GM19324 (cell line): Measurements from ENCODE around the gene EIF3F.

Experiments used
- ATAC-seq: cut with Tn5 transposase; IDR thresholded peaks from one replicate; pipeline ENCODE4 v1.9.1; 2021; ENCODE audit warnings: mild to moderate bottlenecking, moderate library complexity; ENCODE audit not compliant: unreplicated experiment, low FRiP score

EIF3F gene

DNA sequence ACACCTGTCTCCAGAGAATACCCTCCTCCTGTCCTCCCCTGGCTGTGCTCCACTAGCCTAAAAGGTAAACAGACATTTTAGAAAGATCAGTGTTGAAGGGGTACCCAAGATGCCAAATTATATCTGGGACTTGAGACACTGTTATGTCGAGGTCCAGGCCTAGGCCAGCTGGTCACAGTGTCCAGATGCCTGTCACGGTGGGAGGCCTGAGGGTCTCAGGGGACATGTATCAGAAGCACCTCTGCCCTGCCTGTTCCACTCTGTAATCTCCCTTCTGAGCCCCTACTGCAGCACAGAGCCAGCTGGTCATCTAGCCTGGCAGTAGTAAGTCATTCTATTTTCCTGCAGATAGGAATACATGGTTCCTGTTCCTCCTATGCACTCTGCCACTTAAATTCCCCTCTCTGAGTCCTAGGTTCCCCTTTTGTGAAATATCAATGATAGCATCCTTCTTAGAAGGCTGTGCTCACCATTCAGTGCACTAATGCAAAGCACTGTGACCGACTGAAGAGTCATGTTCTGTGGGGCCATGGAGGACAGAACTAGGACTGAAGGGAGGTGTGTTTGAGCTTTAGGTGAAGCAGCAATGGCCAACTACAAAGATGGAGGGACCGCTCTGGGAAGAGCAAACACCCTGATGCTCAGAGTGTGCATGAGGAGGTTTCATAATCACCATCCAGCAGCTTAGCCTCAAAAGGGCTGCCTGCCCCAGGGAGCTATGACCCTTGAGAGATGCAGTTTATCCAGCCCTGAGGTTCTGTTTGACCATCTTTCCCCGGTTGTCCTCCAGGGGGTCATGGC lies 49.1 kb downstream of the EIF3F start:
- no peak for ATAC-seq

DNA sequence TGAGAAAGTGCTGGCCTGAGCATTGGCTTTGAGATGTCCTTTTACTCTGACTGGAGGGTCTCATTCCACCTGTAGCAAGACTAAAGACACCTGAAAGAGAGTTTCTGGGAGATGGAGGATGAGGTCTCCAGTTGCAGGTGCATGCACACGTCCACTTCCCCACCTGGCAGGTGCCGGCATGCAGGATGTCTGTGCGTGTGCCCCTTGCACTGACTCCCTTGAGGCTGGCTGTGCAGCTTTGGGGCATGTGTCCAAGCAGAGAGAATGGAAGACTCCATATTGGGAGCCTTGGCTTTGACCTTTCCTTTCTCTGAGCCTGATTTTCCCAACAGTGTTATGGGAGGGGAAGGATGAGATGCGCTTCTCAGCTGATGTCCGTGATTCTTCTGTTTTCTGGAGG lies 49.8 kb downstream of the EIF3F start:
- no peak for ATAC-seq

DNA sequence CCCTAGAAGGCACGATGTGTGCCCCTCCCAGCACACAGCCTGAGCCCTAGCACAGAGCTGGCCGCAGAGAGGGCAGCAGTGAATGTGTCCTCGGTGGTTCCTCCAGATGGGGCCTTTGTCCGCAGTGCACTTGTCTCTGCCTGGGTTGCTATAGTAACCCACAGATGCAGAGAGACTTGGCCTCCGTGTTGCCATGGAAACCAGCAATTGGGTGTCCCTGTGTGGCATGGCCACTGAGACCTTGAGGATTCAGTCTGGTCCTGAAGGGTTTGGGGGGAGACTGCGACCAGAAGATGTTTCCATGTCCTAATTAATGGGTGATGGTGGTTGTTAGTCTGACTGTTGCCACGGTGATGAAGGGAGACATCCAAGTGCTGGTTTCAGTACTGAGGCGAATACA lies 51.3 kb downstream of the EIF3F start:
- no peak for ATAC-seq

DNA sequence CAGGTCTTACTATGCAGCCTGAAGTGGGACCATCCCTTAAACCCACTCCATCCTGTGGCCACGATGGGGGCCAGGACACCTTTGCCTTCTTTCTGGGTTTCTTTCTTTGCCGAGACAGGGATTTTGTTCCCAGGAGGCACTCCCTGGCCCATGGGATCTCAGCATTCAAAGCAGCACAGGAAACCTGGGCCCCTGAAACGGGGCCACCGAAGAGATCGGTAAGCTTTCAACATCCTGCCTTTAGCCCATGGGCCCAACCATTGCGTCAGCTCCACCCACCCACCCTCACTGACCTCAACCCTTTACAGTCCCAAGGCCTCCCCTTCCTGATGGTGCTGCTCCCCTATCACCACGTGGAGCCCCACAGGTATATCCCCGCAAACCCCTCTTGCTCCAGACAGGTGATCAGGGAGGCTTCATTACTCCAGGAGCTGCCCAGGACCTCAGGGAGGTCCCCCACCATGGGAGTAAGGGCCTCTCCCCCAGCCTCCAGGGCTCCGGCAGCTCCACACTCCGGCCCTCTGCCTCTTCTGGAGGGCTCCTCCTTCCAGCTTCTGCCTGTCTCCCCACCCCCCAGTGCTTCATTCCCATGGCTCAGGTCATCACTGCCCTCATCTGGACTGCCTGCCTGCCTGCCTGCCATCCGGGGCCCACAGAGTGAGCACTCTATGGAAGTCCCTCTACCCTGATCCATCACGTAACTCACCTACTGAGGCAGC lies 51.8 kb downstream of the EIF3F start:
- no peak for ATAC-seq

DNA sequence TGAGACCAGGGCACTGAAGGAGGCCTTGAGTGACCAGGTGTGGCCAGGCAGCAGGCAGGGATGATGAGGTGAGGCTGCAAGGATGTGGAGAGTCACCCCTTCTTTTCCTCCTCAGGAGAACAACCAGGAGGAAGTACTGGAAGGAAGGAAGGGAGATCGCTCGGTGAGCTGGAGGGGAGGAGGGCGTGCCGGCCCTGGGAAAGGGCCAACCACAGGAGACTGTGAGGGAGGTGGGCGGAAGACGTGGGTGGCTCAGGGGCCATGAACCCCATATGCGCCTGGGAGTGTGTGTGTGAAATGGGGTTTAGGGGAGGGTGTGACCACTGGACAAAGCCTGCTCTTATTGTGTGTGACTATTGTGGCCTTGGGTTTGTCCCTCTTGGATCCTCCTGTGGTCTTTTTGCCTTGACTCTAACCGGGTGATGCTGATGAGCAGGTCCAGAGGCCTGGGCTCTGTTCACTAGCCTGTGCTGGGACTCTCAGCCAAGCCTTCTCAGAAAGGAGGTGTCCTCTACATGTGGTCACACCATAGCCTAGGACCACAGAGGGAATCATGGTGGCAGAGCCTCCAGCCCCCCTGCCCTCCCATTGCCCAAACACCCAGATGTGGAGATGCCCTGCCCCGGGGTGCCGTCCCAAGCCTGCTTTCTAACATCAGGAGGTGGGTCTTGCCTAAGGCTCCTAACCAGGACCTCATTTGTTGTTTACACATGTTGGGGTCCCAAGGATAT lies 52.6 kb downstream of the EIF3F start:
- no peak for ATAC-seq

DNA sequence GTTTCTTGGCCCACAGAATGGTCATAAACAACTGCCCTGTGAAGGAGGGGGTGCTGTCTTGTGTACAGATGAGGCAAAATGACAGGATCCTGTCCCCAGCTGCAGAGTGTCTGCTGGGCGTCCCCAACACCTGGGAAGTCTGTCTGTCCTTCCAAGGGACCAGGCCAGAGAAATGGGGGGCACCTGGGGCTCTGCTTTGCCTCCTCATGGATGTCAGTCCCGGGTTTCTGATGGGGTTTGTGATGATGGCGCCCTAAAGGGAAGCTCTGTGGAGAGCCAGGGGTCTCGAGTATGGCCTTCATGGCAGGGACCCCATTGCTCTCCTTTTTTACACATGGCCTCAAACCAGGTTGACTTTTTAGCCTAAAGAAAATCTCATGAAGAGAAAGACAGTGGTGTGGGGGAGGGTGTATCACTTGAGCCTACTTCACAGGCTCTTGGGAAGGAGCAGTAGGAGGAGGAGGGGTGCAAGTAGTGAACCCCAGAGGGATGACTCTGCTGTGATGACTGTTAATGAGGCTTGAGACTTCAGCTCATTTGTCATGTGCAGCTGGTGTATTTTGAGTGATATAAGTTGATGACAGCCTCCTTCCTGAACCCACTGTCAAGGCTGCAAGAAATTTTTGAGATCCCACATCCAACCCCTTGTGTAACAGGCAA lies 53.3 kb downstream of the EIF3F start:
- ATAC-seq, result no peak

DNA sequence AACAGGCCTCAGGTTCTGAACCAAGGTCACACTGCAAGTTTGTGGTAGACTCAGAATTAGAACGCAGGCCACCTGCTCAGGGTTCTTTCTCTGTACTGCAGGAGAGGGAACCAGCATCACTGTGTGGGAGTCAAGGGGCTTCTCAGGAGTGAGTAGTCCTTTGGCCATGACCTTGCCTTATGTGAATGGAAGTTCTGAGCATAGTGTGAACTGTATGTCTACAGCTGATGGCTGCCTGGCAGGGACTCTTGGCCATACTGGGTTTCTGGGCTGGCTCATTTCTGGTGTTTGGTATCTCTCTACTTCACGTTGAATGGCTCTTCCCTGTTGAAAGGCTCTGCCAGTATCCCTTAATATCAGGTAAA lies 53.8 kb downstream of the EIF3F start:
- no peak for ATAC-seq

DNA sequence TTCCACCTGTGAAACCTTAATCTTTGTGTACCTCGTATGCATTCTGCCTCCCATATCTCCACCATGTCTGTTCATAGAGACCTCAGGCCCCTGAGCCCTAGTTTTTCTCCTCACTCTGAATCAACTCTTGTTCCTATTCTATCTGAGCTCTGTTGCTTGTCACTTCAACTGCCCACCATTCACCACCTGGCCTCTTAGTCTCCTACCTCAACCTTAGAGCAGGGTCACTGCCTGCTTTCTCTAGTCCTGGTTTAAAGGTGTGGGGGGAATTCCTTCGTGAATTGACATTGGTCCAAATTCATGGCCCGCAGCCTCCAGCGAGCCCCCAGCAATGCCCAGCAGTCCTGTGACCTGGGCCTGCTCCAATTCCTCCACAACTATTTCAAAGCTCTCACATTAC lies 54.4 kb downstream of the EIF3F start:
- ATAC-seq, result no peak

DNA sequence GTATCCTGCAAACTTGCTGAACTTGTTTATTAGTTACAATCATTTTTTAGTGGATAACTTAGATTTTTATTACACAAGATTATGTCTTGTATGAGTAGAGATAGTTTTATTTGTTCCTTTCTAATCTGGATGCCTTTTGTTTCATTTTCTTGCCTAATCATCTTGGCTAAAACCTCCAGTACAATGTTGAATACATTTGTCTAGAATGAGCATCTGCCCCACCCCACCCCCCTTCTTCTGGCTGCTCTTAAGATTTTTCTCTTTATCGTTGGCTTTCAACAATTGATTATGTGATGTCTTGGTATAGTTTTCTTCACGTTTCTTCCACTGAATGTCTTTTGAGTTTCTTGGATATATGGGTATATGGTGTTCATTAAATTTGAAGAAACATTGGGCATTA lies 56.6 kb downstream of the EIF3F start:
- no peak for ATAC-seq

DNA sequence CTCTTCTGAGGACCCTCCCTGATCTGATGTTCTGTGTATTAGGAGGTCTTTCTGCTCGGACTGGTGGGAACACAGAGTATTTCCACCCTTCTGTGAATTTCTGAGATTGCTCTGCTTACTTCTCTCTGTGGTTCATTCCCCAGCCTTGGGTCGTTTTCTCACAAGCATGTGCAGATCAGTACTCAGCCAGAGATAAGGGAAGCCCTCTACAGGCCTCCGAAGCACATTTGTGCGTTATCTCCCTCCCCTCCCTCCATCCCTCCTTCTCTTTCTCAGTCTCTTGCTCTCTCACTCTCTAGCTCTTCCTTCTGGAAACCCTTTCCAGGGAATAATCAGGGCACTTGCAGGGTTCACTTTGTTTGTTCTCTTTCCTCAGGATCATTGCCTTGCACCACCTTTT lies 58.7 kb downstream of the EIF3F start:
- no peak for ATAC-seq

DNA sequence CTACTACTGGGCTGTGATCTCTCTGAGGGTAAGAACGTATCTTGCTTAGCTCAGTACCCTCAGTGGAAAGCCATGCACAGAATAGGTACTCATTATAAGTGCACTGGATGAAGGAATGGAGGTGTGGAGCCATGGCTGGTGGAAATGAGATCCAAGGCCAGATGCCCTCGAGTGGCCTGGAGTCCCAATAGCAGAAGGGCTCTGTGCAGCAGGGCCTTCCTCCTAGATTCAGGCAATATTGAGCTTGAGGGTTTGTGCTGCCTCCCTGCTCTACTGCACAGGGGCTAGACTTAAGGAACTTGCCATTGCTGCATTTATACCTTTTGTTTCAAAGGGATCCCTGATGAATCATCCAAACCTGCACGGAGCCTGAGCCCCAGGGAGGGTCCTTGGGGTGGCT lies 60.2 kb downstream of the EIF3F start:
- ATAC-seq, result no peak

DNA sequence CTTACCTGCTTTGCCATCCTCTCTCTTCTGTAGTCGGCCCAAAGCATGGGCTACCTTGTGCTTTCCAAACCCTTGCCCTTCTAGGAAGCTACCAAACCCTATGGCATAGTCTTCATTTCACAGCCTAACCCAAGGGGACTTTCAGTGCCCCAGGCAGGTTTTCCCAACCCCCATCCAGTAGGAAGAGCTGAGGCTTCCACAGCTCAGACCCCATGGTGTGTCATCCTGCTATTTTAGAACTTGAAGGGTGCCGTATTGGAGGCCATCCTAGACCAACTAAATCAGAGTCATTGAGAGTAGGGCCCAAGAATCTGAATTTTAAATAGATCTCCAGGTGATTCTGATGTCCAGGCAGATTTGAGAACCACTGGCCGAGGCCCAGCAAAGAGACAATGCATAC lies 61.9 kb downstream of the EIF3F start:
- ATAC-seq, result no peak
